GM06990 (cell line): ENCODE measurements around the gene CKLF.
"Not testable (repeated sequence)": the region's sequence is repeated elsewhere in the genome, so short reads cannot be mapped to it uniquely, and the experiment has no call there.

Experiments used
- DNase-seq: peaks from one replicate; pipeline ENCODE4 v3.0.0-alpha.2; 2011; ENCODE audit not compliant: insufficient read length; ENCODE audit errors: extremely low read depth
- H3K27me3 ChIP-seq: replicated peaks from 2 replicates; pipeline ENCODE4 v1.6.0; 2011; ENCODE audit warnings: low read length; ENCODE audit not compliant: control insufficient read depth, insufficient read depth
- H3K36me3 ChIP-seq: 2 replicates; pipeline ENCODE4 v1.5.1; 2011; ENCODE audit warnings: low read length; ENCODE audit not compliant: control insufficient read depth, insufficient read depth
- H3K4me3 ChIP-seq: replicated peaks from 2 replicates; pipeline ENCODE4 v1.5.1; 2011; ENCODE audit warnings: low read depth, mild to moderate bottlenecking, control low read depth, low read length
- CTCF ChIP-seq: IDR thresholded peaks from 2 replicates; pipeline ENCODE4 v1.5.1; 2011; ENCODE audit warnings: low read length, control low read depth, mild to moderate bottlenecking, inconsistent platforms; ENCODE audit not compliant: insufficient read depth, poor library complexity, severe bottlenecking

CKLF gene

GRCh38 chr16:66592241-66592640 lies 39.9 kb downstream of the CKLF start:
- H3K4me3 ChIP-seq: no peak overlapping the region

GRCh38 chr16:66592814-66593213 lies 40.4 kb downstream of the CKLF start:
- no peak for TF ChIP-seq CTCF
- Histone ChIP-seq H3K27me3 (no peaks in the 10 kb centered on the region), H3K36me3 (no peaks in the 10 kb centered on the region), H3K4me3 (no peak overlapping the region)
- no peak for DNase-seq

More at GRCh38 chr16:66592241-66592640, 39.9 kb downstream of the CKLF start:
- no peak for DNase-seq
- H3K36me3 ChIP-seq: no peaks in the 10 kb centered on the region
- H3K27me3 ChIP-seq: no peaks in the 10 kb centered on the region
- no peak for TF ChIP-seq CTCF

GRCh38 chr16:66594739-66595138 lies 42.4 kb downstream of the CKLF start:
- DNase-seq: no peak

GRCh38 chr16:66596559-66596958 lies 44.2 kb downstream of the CKLF start:
- H3K27me3 ChIP-seq, DNase-seq, H3K36me3 ChIP-seq, H3K4me3 ChIP-seq: not testable (repeated sequence)

More at GRCh38 chr16:66594739-66595138, 42.4 kb downstream of the CKLF start:
- TF ChIP-seq CTCF: no peak
- Histone ChIP-seq H3K27me3 (no peaks in the 10 kb centered on the region), H3K4me3 (no peak overlapping the region), H3K36me3 (no peaks in the 10 kb centered on the region)

GRCh38 chr16:66596986-66597848 lies 44.8 kb downstream of the CKLF start:
- H3K36me3 ChIP-seq: no peaks in the 10 kb centered on the region
- TF ChIP-seq CTCF: no peak
- DNase-seq: no peak
- H3K27me3 ChIP-seq: no peaks in the 10 kb centered on the region
- no peak overlapping the region for H3K4me3 ChIP-seq

GRCh38 chr16:66598111-66598510 lies 45.7 kb downstream of the CKLF start:
- DNase-seq: no peak
- TF ChIP-seq CTCF: no peak

More at GRCh38 chr16:66598111-66598510, 45.7 kb downstream of the CKLF start:
- no peaks in the 10 kb centered on the region for H3K36me3 ChIP-seq
- H3K27me3 ChIP-seq: no peaks in the 10 kb centered on the region
- H3K4me3 ChIP-seq: no peak overlapping the region
